OCI-LY7 (cell line): Measurements from ENCODE around the gene FBXL16.
"Not testable (repeated sequence)": the region's sequence is repeated elsewhere in the genome, so short reads cannot be mapped to it uniquely, and the experiment has no call there.

Experiments
- CTCF ChIP-seq: fragments of 200-600 bp; sonication (generic); conservative IDR thresholded peaks from 2 replicates; pipeline ENCODE4 v1.5.1; 2014; ENCODE audit warnings: mild to moderate bottlenecking, antibody characterized with exemption, low read length, moderate library complexity, mixed read lengths
- EZH2phosphoT487 ChIP-seq: fragments of 200-600 bp; sonication (generic); IDR thresholded peaks from 2 replicates; pipeline ENCODE4 v1.6.1; 2018; ENCODE audit warnings: low read depth, borderline replicate concordance, mild to moderate bottlenecking, mixed run types, antibody characterized with exemption, low read length, moderate library complexity, mixed read lengths

- not testable (repeated sequence) for TF ChIP-seq CTCF, EZH2phosphoT487
These were observed 48.6 kb upstream of the FBXL16 start for GRCh38 chr16:754121-754607.
